NCI-H526 (cell line): ENCODE results near the gene NPEPL1.
"Not testable (repeated sequence)": the region's sequence is repeated elsewhere in the genome, so short reads cannot be mapped to it uniquely, and the experiment has no call there.

ENCODE experiments used
- DNase-seq, 2 experiments: peaks; one replicate each; lab custom pipeline; 2025; lab: John Stamatoyannopoulos, UW

NPEPL1 gene

DNA sequence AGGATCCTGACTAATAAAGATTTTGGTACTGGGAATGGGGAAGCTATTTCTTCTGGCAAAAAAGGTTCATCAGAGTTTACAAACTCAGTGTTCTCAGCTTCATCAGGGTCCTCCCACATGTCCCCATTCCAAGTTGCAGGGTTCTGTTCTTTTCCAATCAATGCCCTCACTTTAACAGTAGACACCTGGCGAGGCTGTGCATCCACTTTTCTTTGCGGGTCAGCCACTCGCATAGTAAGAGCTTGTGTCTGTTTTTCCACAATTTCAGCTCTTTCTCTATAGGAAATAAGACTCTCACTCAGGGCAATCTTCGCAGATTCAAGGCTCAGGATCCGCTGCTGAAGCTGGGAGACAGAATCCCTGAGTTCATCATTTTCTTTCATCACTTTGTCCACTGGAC, 65.0 kb downstream of the NPEPL1 start:
- not testable (repeated sequence) for DNase-seq

DNA sequence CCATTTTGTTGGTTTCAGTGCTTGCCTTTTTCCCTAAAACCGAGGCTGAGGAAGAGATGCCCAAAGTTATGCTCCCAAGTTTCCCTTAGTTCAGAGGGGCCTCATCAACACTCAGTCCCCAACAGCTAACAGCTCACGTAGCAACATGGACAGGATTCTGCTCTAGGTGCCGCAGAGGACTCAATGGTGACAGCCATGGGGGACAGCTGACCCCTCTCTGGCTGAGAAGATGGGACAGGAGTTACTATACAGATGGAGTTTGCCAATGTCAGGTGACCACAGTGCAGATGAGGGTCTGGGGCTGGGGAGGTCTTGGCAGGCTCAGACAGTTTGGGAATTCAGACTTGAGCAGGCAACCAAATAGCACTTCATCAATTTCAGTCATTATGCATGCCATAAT, 67.3 kb downstream of the NPEPL1 start:
- DNase-seq = no peak

DNA sequence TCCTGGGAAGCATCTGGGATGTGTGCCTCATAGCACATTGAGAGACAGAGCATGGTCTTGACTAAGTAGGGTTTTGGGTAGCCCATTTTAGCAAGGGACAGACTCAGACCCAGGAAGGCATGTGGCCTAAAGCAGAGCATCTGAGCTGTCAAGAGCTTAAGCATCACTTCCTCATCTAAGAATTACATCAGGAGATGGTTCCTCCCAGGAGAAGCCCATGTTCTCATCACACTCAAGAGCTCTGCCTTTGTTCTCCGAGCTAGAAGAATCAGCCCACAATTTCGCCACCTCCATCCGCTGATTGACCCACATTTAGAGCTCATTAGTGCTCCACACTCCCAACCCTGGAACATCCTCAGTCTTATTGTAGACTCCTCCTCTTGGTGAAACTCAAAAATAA, 68.3 kb downstream of the NPEPL1 start:
- DNase-seq = no peak

DNA sequence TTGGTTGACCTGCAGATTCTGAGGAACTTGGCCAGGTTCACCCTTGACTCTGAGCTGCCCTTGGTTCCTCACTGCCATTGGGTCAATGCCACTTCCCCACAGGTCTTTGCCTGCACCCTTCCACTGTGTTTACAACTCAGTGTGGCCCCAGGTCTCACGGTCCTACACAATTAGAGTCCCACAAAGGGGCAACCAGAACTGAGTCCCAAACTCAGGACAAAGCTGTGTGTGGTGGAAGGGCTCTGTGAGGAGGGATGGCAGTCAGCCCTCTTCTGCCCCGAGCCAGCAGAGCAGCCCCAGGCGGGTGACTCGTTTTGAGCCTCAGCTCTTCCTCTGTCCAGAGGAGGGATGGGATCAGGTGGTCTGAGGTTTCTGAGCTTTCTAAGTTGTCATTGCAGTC, 69.5 kb downstream of the NPEPL1 start:
- DNase-seq = no peak

DNA sequence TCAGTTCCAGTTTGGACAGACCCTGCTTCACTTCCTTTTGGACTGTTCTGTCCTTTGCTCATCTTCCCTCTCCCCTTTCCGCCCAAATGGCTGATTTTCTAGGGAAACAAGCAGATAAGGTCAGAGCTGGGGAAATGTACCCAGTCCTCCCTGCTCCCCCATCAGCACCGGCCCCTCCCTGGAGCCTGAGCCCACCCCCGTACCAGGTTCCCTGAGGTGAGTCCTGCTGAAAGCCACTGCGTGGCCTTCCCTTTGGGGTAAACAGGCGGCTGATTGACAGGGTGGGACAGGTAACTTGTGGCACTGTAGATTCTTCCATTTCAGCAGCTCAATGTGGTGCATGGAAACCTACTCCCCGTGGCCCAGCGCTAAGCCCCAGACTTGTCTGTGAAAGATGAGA, 70.5 kb downstream of the NPEPL1 start:
- no peak for DNase-seq
